IMR-90 (cell line): ENCODE data around the gene PCDHA4. TPM values are rescaled to one million over a fixed set of nuclear protein-coding genes. Genes with fewer than 3 reads are reported as not detected.

ENCODE experiments used
- ATAC-seq: fragments of 200-7000 bp; cut with Tn5 transposase; 2 replicates; pipeline ENCODE4 v1.9.1; 2020; ENCODE audit warnings: low read depth, mild to moderate bottlenecking, moderate library complexity
- BruUV-seq: library from RNA; stranded (reverse); fragments of 400-500 nt; replicated peaks from 2 replicates; lab custom pipeline; 2021; lab: Mats Ljungman, UMichigan
- CTCF ChIA-PET: fragments of 300-600 bp; formaldehyde crosslinking; extraction: SDS; loops from one replicate; lab custom pipeline; 2021; ENCODE audit warnings: antibody characterized with exemption; lab: Yijun Ruan, JAX
- POLR2A ChIA-PET: fragments of 300-600 bp; sonication (Branson Sonifier 250); formaldehyde crosslinking; loops from one replicate; lab custom pipeline; 2022; ENCODE audit warnings: antibody characterized with exemption; ENCODE audit not compliant: unreplicated experiment; lab: Charles Lee
- DNase-seq: peaks from one replicate; pipeline ENCODE4 v3.0.0; 2013
- H2AFZ ChIP-seq: replicated peaks from 2 replicates; pipeline ENCODE3; 2013; ENCODE audit warnings: low read length, mild to moderate bottlenecking; ENCODE audit not compliant: poor library complexity
- H2AK5ac ChIP-seq: 2 replicates; pipeline ENCODE4 v1.6.1; 2013; ENCODE audit warnings: low read depth, low read length, inconsistent platforms
- H2AK9ac ChIP-seq: replicated peaks from 2 replicates; pipeline ENCODE3; 2013; ENCODE audit warnings: mild to moderate bottlenecking, low read depth, low read length, moderate library complexity; ENCODE audit not compliant: poor library complexity
- H2BK120ac ChIP-seq: 2 replicates; pipeline ENCODE4 v1.6.1; 2013; ENCODE audit warnings: low read depth, low read length, inconsistent platforms
- H2BK15ac ChIP-seq: 3 replicates; pipeline ENCODE4 v1.6.1; 2013; ENCODE audit warnings: low read depth, low read length, inconsistent platforms
- H2BK20ac ChIP-seq: 2 replicates; pipeline ENCODE4 v1.6.1; 2013; ENCODE audit warnings: low read depth, mild to moderate bottlenecking, inconsistent platforms, low read length, moderate library complexity
- H2BK5ac ChIP-seq: 2 replicates; pipeline ENCODE4 v1.6.1; 2013; ENCODE audit warnings: mild to moderate bottlenecking, low read depth, low read length, inconsistent platforms; ENCODE audit not compliant: poor library complexity, severe bottlenecking
- H3K14ac ChIP-seq: replicated peaks from 2 replicates; pipeline ENCODE4 v1.6.1; 2013; ENCODE audit warnings: low read depth, low read length, inconsistent platforms
- H3K18ac ChIP-seq: 2 replicates; pipeline ENCODE4 v1.6.1; 2013; ENCODE audit warnings: low read depth, low read length, control low read depth
- H3K23ac ChIP-seq: 2 replicates; pipeline ENCODE4 v1.6.1; 2013; ENCODE audit warnings: low read depth, low read length, inconsistent platforms
- H3K27ac ChIP-seq: 2 replicates; pipeline ENCODE4 v1.5.1; 2013; ENCODE audit warnings: mild to moderate bottlenecking, control low read depth, low read length; ENCODE audit not compliant: insufficient read depth
- H3K27me3 ChIP-seq: 2 replicates; pipeline ENCODE4 v1.6.1; 2013; ENCODE audit warnings: low read length; ENCODE audit not compliant: control insufficient read depth, insufficient read depth
- H3K36me3 ChIP-seq: 2 replicates; pipeline ENCODE4 v1.6.1; 2013; ENCODE audit warnings: low read length, mixed read lengths; ENCODE audit not compliant: control insufficient read depth, insufficient read depth
- H3K4ac ChIP-seq: 2 replicates; pipeline ENCODE4 v1.6.1; 2013; ENCODE audit warnings: low read depth, low read length, inconsistent platforms
- H3K4me1 ChIP-seq: 2 replicates; pipeline ENCODE4 v1.6.1; 2013; ENCODE audit warnings: low read length, mixed read lengths; ENCODE audit not compliant: control insufficient read depth, insufficient read depth
- H3K4me2 ChIP-seq: 2 replicates; pipeline ENCODE4 v1.6.1; 2013; ENCODE audit warnings: low read depth, mild to moderate bottlenecking, control low read depth, low read length, moderate library complexity
- H3K4me3 ChIP-seq: 2 replicates; pipeline ENCODE4 v1.5.1; 2013; ENCODE audit warnings: low read depth, mild to moderate bottlenecking, control low read depth, low read length, moderate library complexity; ENCODE audit not compliant: insufficient read depth
- H3K56ac ChIP-seq: 2 replicates; pipeline ENCODE4 v1.6.1; 2013; ENCODE audit warnings: low read length, inconsistent platforms; ENCODE audit not compliant: insufficient read depth; ENCODE audit errors: extremely low read depth
- H3K79me1 ChIP-seq, 2 experiments: 2 replicates each; pipeline ENCODE4 v1.6.1; 2013; ENCODE audit warnings: low read length in 2 of 2, inconsistent platforms in 1 of 2, low read depth in 1 of 2
- H3K9ac ChIP-seq: 2 replicates; pipeline ENCODE4 v1.6.1; 2013; ENCODE audit warnings: low read depth, low read length, control low read depth
- H3K9me1 ChIP-seq: 2 replicates; pipeline ENCODE4 v1.6.1; 2013; ENCODE audit warnings: low read length, inconsistent platforms; ENCODE audit not compliant: insufficient read depth
- H3K9me3 ChIP-seq: 2 replicates; pipeline ENCODE4 v1.6.1; 2013; ENCODE audit warnings: low read length; ENCODE audit not compliant: control insufficient read depth, insufficient read depth
- H4K20me1 ChIP-seq: 2 replicates; pipeline ENCODE4 v1.6.1; 2013; ENCODE audit warnings: low read length, inconsistent platforms; ENCODE audit not compliant: insufficient read depth
- H4K5ac ChIP-seq: 2 replicates; pipeline ENCODE4 v1.6.1; 2013; ENCODE audit warnings: mild to moderate bottlenecking, low read depth, low read length, control low read depth
- H4K8ac ChIP-seq, 2 experiments: 2 replicates each; pipeline ENCODE4 v1.6.1; 2013; ENCODE audit warnings: low read depth in 2 of 2, low read length in 2 of 2, control low read depth in 1 of 2, inconsistent platforms in 1 of 2
- H4K91ac ChIP-seq: 2 replicates; pipeline ENCODE4 v1.6.1; 2013; ENCODE audit warnings: low read depth, low read length, inconsistent platforms; ENCODE audit not compliant: insufficient read depth
- BHLHE40 ChIP-seq: fragments of 150-350 bp; IDR thresholded peaks from 2 replicates; pipeline ENCODE4 v1.6.1; 2016; ENCODE audit warnings: mild to moderate bottlenecking, low read depth, low read length
- CEBPB ChIP-seq: IDR thresholded peaks from 2 replicates; pipeline ENCODE4 v1.6.1; 2012; ENCODE audit warnings: low read depth, low read length, improper control_type of control experiment
- CHD1 ChIP-seq: IDR thresholded peaks from 2 replicates; pipeline ENCODE4 v1.6.1; 2012; ENCODE audit warnings: low read depth, low read length, improper control_type of control experiment
- CTCF ChIP-seq: conservative IDR thresholded peaks from 2 replicates; pipeline ENCODE4 v1.5.1; 2012; ENCODE audit warnings: mild to moderate bottlenecking, low read depth, low read length, improper control_type of control experiment
- ELK1 ChIP-seq: fragments of 150-350 bp; IDR thresholded peaks from 2 replicates; pipeline ENCODE4 v1.6.1; 2016; ENCODE audit warnings: low read depth, mild to moderate bottlenecking, low read length, moderate library complexity, borderline replicate concordance
- FOS ChIP-seq: fragments of 150-350 bp; IDR thresholded peaks from 2 replicates; pipeline ENCODE4 v1.6.1; 2016; ENCODE audit warnings: low read depth, low read length
- MAFK ChIP-seq: IDR thresholded peaks from 2 replicates; pipeline ENCODE4 v1.6.1; 2012; ENCODE audit warnings: low read depth, low read length, improper control_type of control experiment
- MAZ ChIP-seq: IDR thresholded peaks from 2 replicates; pipeline ENCODE4 v1.6.1; 2012; ENCODE audit warnings: low read depth, mild to moderate bottlenecking, low read length, improper control_type of control experiment, moderate library complexity, borderline replicate concordance
- MXI1 ChIP-seq: IDR thresholded peaks from 2 replicates; pipeline ENCODE4 v1.6.1; 2012; ENCODE audit warnings: low read depth, mild to moderate bottlenecking, low read length, moderate library complexity, borderline replicate concordance
- NFE2L2 ChIP-seq: fragments of 150-350 bp; IDR thresholded peaks from 2 replicates; pipeline ENCODE4 v1.6.1; 2016; ENCODE audit warnings: low read depth, mild to moderate bottlenecking, low read length
- POLR2A ChIP-seq: IDR thresholded peaks from 2 replicates; pipeline ENCODE4 v1.6.1; 2012; ENCODE audit warnings: mild to moderate bottlenecking, low read depth, low read length
- RAD21 ChIP-seq: IDR thresholded peaks from 2 replicates; pipeline ENCODE4 v1.6.1; 2012; ENCODE audit warnings: low read length, improper control_type of control experiment
- RCOR1 ChIP-seq: IDR thresholded peaks from 2 replicates; pipeline ENCODE4 v1.6.1; 2012; ENCODE audit warnings: mild to moderate bottlenecking, low read length, improper control_type of control experiment; ENCODE audit not compliant: insufficient replicate concordance
- RFX5 ChIP-seq: IDR thresholded peaks from 2 replicates; pipeline ENCODE4 v1.8.0; 2012; ENCODE audit warnings: low read depth, mild to moderate bottlenecking, low read length, moderate library complexity
- SMC3 ChIP-seq: fragments of 150-350 bp; IDR thresholded peaks from 2 replicates; pipeline ENCODE4 v1.6.1; 2016; ENCODE audit warnings: low read depth, mild to moderate bottlenecking, antibody characterized with exemption, low read length, moderate library complexity
- WGBS, 2 experiments: methylation state at CpG; one replicate each; pipeline versions ENCODE4 v1.1.5 to v1.1.7; 2013; ENCODE audit warnings: missing lambda C conversion rate in 2 of 2; ENCODE audit not compliant: insufficient read length in 1 of 2; ENCODE audit errors: extremely low coverage in 2 of 2; 5-methylcytosine and 5-hydroxymethylcytosine counted together
- dilution Hi-C: fragments of 300-500 bp; cut with HindIII; formaldehyde crosslinking; loops from one replicate; pipeline ENCODE4 v1.14.3; 2018; ENCODE audit warnings: low sequenced_read_pairs; ENCODE audit not compliant: unreplicated experiment
- in situ Hi-C: fragments of 300-500 bp; cut with MboI; formaldehyde crosslinking; loops from 3 replicates; pipeline ENCODE4 v1.14.3; 2019; ENCODE audit warnings: low sequenced_read_pairs, inconsistent platforms, mixed read lengths
- intact Hi-C: fragments of 100-400 bp; cut with micrococcal nuclease; formaldehyde crosslinking; loops from 2 replicates; pipeline ENCODE4 v1.10.0; 2022
- polyA plus RNA-seq, 3 experiments: library from polyadenylated mRNA; depleted of rRNA; stranded (reverse); fragments of >200 nt; gene quantifications; 2 replicates each; pipeline ENCODE4 v1.2.3, GENCODE V29; 2012; ENCODE audit warnings: low replicate concordance in 1 of 3
- total RNA-seq: library from RNA; depleted of rRNA; stranded (reverse); fragments of >200 nt; gene quantifications from 2 replicates; pipeline ENCODE4 v1.2.3, GENCODE V29; 2012
- TF ChIP-seq, protein P1 (sequence below): fragments of 150-350 bp; IDR thresholded peaks from 2 replicates; pipeline ENCODE4 v1.6.1; 2017; ENCODE audit warnings: mild to moderate bottlenecking, antibody characterized with exemption, low read length, low read depth

The PCDHA4 gene
- total and polyA plus RNA-seq, 2 of the 4 experiments (the other 2 are of a cell fraction), result under 0.01 to 0.02 TPM

DNA sequence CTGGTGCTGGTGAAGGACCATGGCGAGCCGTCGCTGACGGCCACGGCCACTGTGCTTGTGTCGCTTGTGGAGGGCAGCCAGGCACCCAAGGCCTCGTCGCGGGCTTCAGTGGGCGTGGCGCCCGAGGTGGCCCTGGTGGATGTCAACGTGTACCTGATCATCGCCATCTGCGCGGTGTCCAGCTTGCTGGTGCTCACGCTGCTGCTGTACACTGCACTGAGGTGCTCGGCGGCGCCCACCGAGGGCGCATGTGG, 51.0 kb downstream of the PCDHA4 start:
- Histone ChIP-seq H3K4me2 (no peak overlapping the region), H4K5ac (no peak overlapping the region), H3K79me1 (no peaks in the 10 kb centered on the region), H3K9me3 (peaks cover 34% of the 10 kb centered on the region), H4K91ac (no peak overlapping the region), H3K4me1 (no peaks in the 10 kb centered on the region), H4K8ac (no peak overlapping the region), H3K27me3 (no peaks in the 10 kb centered on the region), H2BK5ac (no peak overlapping the region), H3K9me1 (no peaks in the 10 kb centered on the region), H3K4me3 (no peak overlapping the region), H3K56ac (no peak overlapping the region), H3K18ac (no peak overlapping the region), H3K4ac (no peak overlapping the region), H4K20me1 (no peaks in the 10 kb centered on the region), H3K9ac (no peak overlapping the region), H3K36me3 (no peaks in the 10 kb centered on the region), H2BK20ac (no peak overlapping the region), H2AK5ac (no peak overlapping the region), H2AFZ (no peak overlapping the region), H3K23ac (no peak overlapping the region), H2BK120ac (no peak overlapping the region), H2BK15ac (no peak overlapping the region), H3K27ac (no peak overlapping the region), H3K14ac (no peak overlapping the region), H2AK9ac (no peak overlapping the region)
- POLR2A ChIA-PET, result no interaction called here
- intact Hi-C loops, result no loop called here
- in situ Hi-C loops, result no loop called here
- dilution Hi-C loops, result no loop called here
- WGBS, 2 experiments, result 55% methylated on average over 19 of the region's 22 CpGs; no CpG with 5 or more reads in 1 of the 2 experiments
- BruUV-seq, result no TSS peak
- no peak for TF ChIP-seq MAFK
- TF ChIP-seq BHLHE40, result no peak
- no peak for TF ChIP-seq SMC3
- no peak for TF ChIP-seq RFX5
- no peak for TF ChIP-seq CEBPB
- no peak for TF ChIP-seq POLR2A
- no peak for TF ChIP-seq NFE2L2
- TF ChIP-seq RAD21, result no peak
- TF ChIP-seq CHD1, result no peak
- TF ChIP-seq FOS, result no peak
- TF ChIP-seq CTCF, result no peak
- no peak for TF ChIP-seq MXI1
- TF ChIP-seq, protein P1, sequence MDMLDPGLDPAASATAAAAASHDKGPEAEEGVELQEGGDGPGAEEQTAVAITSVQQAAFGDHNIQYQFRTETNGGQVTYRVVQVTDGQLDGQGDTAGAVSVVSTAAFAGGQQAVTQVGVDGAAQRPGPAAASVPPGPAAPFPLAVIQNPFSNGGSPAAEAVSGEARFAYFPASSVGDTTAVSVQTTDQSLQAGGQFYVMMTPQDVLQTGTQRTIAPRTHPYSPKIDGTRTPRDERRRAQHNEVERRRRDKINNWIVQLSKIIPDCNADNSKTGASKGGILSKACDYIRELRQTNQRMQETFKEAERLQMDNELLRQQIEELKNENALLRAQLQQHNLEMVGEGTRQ, result no peak
- no peak for TF ChIP-seq MAZ
- no peak for TF ChIP-seq RCOR1
- no peak for TF ChIP-seq ELK1
- CTCF ChIA-PET, result no interaction called here
- ATAC-seq, result no peak
- no peak for DNase-seq
